HL-60 (cell line): Measurements from ENCODE around the gene RHOV.

Experiments used
- DNase-seq, 2 experiments: peaks; one replicate each; pipeline ENCODE4 v3.0.0-alpha.2; 2010 to 2020; ENCODE audit warnings: low read depth in 1 of 2, low spot score in 1 of 2
- H3K27ac ChIP-seq: fragments of 250-450 bp; sonication (Bioruptor Pico); replicated peaks from 2 replicates; pipeline ENCODE4 v1.5.1; 2020; ENCODE audit warnings: mild to moderate bottlenecking, moderate library complexity
- H3K27me3 ChIP-seq: fragments of 250-450 bp; sonication (Bioruptor Pico); 2 replicates; pipeline ENCODE4 v1.5.1; 2021; ENCODE audit warnings: mild to moderate bottlenecking, moderate library complexity; ENCODE audit not compliant: insufficient read depth, poor library complexity, severe bottlenecking
- H3K4me3 ChIP-seq: replicated peaks from 2 replicates; pipeline ENCODE4 v1.5.1; 2011; ENCODE audit warnings: mild to moderate bottlenecking, control low read depth, low read length; ENCODE audit not compliant: insufficient read depth
- CTCF ChIP-seq: IDR thresholded peaks from one replicate; pipeline ENCODE4 v1.5.1; 2011; ENCODE audit warnings: low read length, control low read depth, inconsistent platforms; ENCODE audit not compliant: insufficient read depth
- GABPA ChIP-seq: IDR thresholded peaks from 2 replicates; pipeline ENCODE4 v1.6.1; 2012; ENCODE audit warnings: low read depth
- POLR2AphosphoS5 ChIP-seq: IDR thresholded peaks from 2 replicates; pipeline ENCODE4 v1.6.1; 2012; ENCODE audit warnings: low read depth
- REST ChIP-seq: IDR thresholded peaks from 2 replicates; pipeline ENCODE4 v1.6.1; 2012; ENCODE audit warnings: low read depth; ENCODE audit not compliant: insufficient replicate concordance
- SPI1 ChIP-seq: IDR thresholded peaks from 2 replicates; pipeline ENCODE4 v1.6.1; 2012; ENCODE audit warnings: low read depth, mild to moderate bottlenecking, borderline replicate concordance

The RHOV gene

GRCh38 chr15:40911141-40911540 is 37.1 kb upstream of the RHOV start:
- TF ChIP-seq POLR2AphosphoS5: no peak
- no peak for TF ChIP-seq SPI1
- no peak for TF ChIP-seq GABPA
- TF ChIP-seq CTCF: no peak
- TF ChIP-seq REST: no peak
- Histone ChIP-seq H3K27ac (peak overlapping the region; percentile 35), H3K27me3 (no peaks in the 10 kb centered on the region), H3K4me3 (no peak overlapping the region)
- no peak for DNase-seq

GRCh38 chr15:40909662-40910630 is 35.9 kb upstream of the RHOV start:
- peak in 1 of 2 experiments; percentile 75 for DNase-seq
- Histone ChIP-seq H3K27ac (peak overlapping the region; percentile 35), H3K4me3 (no peak overlapping the region), H3K27me3 (no peaks in the 10 kb centered on the region)
- no peak for TF ChIP-seq CTCF
- TF ChIP-seq POLR2AphosphoS5: no peak
- no peak for TF ChIP-seq GABPA
- no peak for TF ChIP-seq REST
- no peak for TF ChIP-seq SPI1

GRCh38 chr15:40908095-40908494 is 34.1 kb upstream of the RHOV start:
- DNase-seq: no peak
- Histone ChIP-seq H3K27me3 (no peaks in the 10 kb centered on the region), H3K4me3 (no peak overlapping the region), H3K27ac (no peak overlapping the region)
- TF ChIP-seq GABPA (no peak), REST (no peak), SPI1 (no peak), CTCF (no peak), POLR2AphosphoS5 (no peak)
